Calu3 (cell line): ENCODE measurements around the gene GMCL2. TPM values are rescaled to one million over a fixed set of nuclear protein-coding genes. Genes with fewer than 3 reads are reported as not detected.

Source experiments
- BruUV-seq: library from RNA; stranded (reverse); fragments of 400-500 nt; replicated peaks from 2 replicates; lab custom pipeline; 2021; lab: Mats Ljungman, UMichigan
- CTCF ChIA-PET: fragments of 300-600 bp; sonication (Branson Sonifier 250); formaldehyde crosslinking; loops from one replicate; lab custom pipeline; 2022; ENCODE audit warnings: antibody characterized with exemption; lab: Charles Lee
- DNase-seq: peaks from one replicate; pipeline ENCODE4 v3.0.0; 2022
- H3K27ac Mint-ChIP-seq: one replicate; pipeline ENCODE4 v1.8.0; 2022; ENCODE audit warnings: mixed read lengths; ENCODE audit not compliant: unreplicated experiment
- H3K27me3 Mint-ChIP-seq: one replicate; pipeline ENCODE4 v1.8.0; 2022; ENCODE audit warnings: mixed read lengths; ENCODE audit not compliant: unreplicated experiment
- H3K36me3 Mint-ChIP-seq: one replicate; pipeline ENCODE4 v1.8.0; 2022; ENCODE audit warnings: mild to moderate bottlenecking, moderate library complexity, mixed read lengths; ENCODE audit not compliant: insufficient read depth, unreplicated experiment
- H3K4me1 Mint-ChIP-seq: one replicate; pipeline ENCODE4 v1.8.0; 2022; ENCODE audit warnings: mild to moderate bottlenecking, low read depth, mixed read lengths; ENCODE audit not compliant: unreplicated experiment
- H3K4me3 Mint-ChIP-seq: one replicate; pipeline ENCODE4 v1.8.0; 2022; ENCODE audit warnings: mild to moderate bottlenecking, low read depth, moderate library complexity, mixed read lengths; ENCODE audit not compliant: unreplicated experiment
- H3K9me3 Mint-ChIP-seq: one replicate; pipeline ENCODE4 v1.8.0; 2022; ENCODE audit warnings: low read depth, mixed read lengths; ENCODE audit not compliant: unreplicated experiment
- CTCF ChIP-seq: fragments of 200-600 bp; IDR thresholded peaks from one replicate; pipeline ENCODE4 v1.8.0; 2022; ENCODE audit warnings: antibody characterized with exemption; ENCODE audit not compliant: unreplicated experiment
- intact Hi-C: fragments of 100-400 bp; cut with micrococcal nuclease; formaldehyde crosslinking; loops from one replicate; pipeline ENCODE4 v1.10.0; 2022; ENCODE audit not compliant: unreplicated experiment
- total RNA-seq: library from RNA; stranded (reverse); gene quantifications from 2 replicates; pipeline ENCODE4 v1.2.3, GENCODE V29; 2022

The GMCL2 gene
- total RNA-seq, 1 experiment from 2014 or later, result not detected

GRCh38 chr5:178143246-178143645 lies 43.9 kb downstream of the GMCL2 start:
- no peak overlapping the region for H3K4me3 Mint-ChIP-seq
- H3K9me3 Mint-ChIP-seq, result no peaks in the 10 kb centered on the region
- CTCF ChIA-PET, result interaction anchor here (1.3 kb wide), 1 partner anchor 66 kb away, joined by 3 read pairs; no protein-coding TSS in a partner anchor
- intact Hi-C loops, result no loop called here
- DNase-seq, result no peak
- H3K27me3 Mint-ChIP-seq, result no peaks in the 10 kb centered on the region
- no peak for TF ChIP-seq CTCF
- no peak overlapping the region for H3K27ac Mint-ChIP-seq
- peaks cover 12% of the 10 kb centered on the region for H3K4me1 Mint-ChIP-seq
- no TSS peak for BruUV-seq
- peaks cover 73% of the 10 kb centered on the region for H3K36me3 Mint-ChIP-seq

- no peak overlapping the region for H3K27ac Mint-ChIP-seq
- no peak for DNase-seq
- H3K9me3 Mint-ChIP-seq, result no peaks in the 10 kb centered on the region
- H3K4me3 Mint-ChIP-seq, result no peak overlapping the region
- no peaks in the 10 kb centered on the region for H3K27me3 Mint-ChIP-seq
- peaks cover 12% of the 10 kb centered on the region for H3K4me1 Mint-ChIP-seq
- no peak for TF ChIP-seq CTCF
- CTCF ChIA-PET, result interaction anchor here (1.3 kb wide), 1 partner anchor 66 kb away, joined by 3 read pairs; no protein-coding TSS in a partner anchor
- intact Hi-C loops, result no loop called here
- no TSS peak for BruUV-seq
- peaks cover 71% of the 10 kb centered on the region for H3K36me3 Mint-ChIP-seq
Observed at GRCh38 chr5:178142642-178143041, 44.5 kb downstream of the GMCL2 start.

GRCh38 chr5:178141550-178141949 lies 45.6 kb downstream of the GMCL2 start:
- Mint-ChIP-seq H3K36me3 (peaks cover 65% of the 10 kb centered on the region), H3K4me3 (no peak overlapping the region), H3K27ac (no peak overlapping the region), H3K27me3 (no peaks in the 10 kb centered on the region), H3K9me3 (no peaks in the 10 kb centered on the region), H3K4me1 (peaks cover 8% of the 10 kb centered on the region)
- no peak for TF ChIP-seq CTCF
- intact Hi-C loops, result no loop called here
- CTCF ChIA-PET, result interaction anchor here (0.6 to 1.0 kb wide), 2 partner anchors 40 to 66 kb away, joined by 6 to 7 read pairs; no protein-coding TSS in a partner anchor
- no peak for DNase-seq
- BruUV-seq, result no TSS peak

- H3K27me3 Mint-ChIP-seq, result no peaks in the 10 kb centered on the region
- H3K27ac Mint-ChIP-seq, result no peak overlapping the region
- BruUV-seq, result no TSS peak
- H3K4me1 Mint-ChIP-seq, result no peaks in the 10 kb centered on the region
- CTCF ChIA-PET, result no interaction called here
- no peak overlapping the region for H3K4me3 Mint-ChIP-seq
- intact Hi-C loops, result no loop called here
- DNase-seq, result no peak
- peaks cover 56% of the 10 kb centered on the region for H3K36me3 Mint-ChIP-seq
- no peak for TF ChIP-seq CTCF
- H3K9me3 Mint-ChIP-seq, result no peaks in the 10 kb centered on the region
Observed at GRCh38 chr5:178137991-178138390, 49.2 kb downstream of the GMCL2 start.
